GM23338 (cell line): Measurements from ENCODE around the gene HTT-AS. TPM values are rescaled to one million over a fixed set of nuclear protein-coding genes. Genes with fewer than 3 reads are reported as not detected.

Experiments used
- ATAC-seq: fragments of 200-7000 bp; cut with Tn5 transposase; 3 replicates; pipeline ENCODE4 v1.9.1; 2020
- DNase-seq: peaks from one replicate; pipeline ENCODE4 v3.0.0-alpha.2; 2015; ENCODE audit warnings: low spot score
- H2AFZ ChIP-seq: fragments of 200-600 bp; sonication (generic); 2 replicates; pipeline ENCODE4 v1.8.0; 2016; ENCODE audit warnings: antibody characterized with exemption, mild to moderate bottlenecking, moderate library complexity
- H3F3A ChIP-seq: fragments of 200-600 bp; sonication (generic); replicated peaks from 2 replicates; pipeline ENCODE4 v1.8.0; 2017; ENCODE audit warnings: antibody characterized with exemption, mixed run types, low read depth
- H3K27ac ChIP-seq: fragments of 200-600 bp; sonication (generic); 2 replicates; pipeline ENCODE4 v1.6.1; 2016; ENCODE audit warnings: low read depth
- H3K27me3 ChIP-seq: fragments of 200-600 bp; sonication (generic); 2 replicates; pipeline ENCODE4 v1.8.0; 2016; ENCODE audit warnings: mild to moderate bottlenecking, mixed run types, moderate library complexity; ENCODE audit not compliant: insufficient read depth
- H3K36me3 ChIP-seq: fragments of 200-600 bp; sonication (generic); 2 replicates; pipeline ENCODE4 v1.8.0; 2016; ENCODE audit warnings: mild to moderate bottlenecking; ENCODE audit not compliant: insufficient read depth
- H3K4me1 ChIP-seq: fragments of 200-600 bp; sonication (generic); 2 replicates; pipeline ENCODE4 v1.8.0; 2016; ENCODE audit warnings: mild to moderate bottlenecking, moderate library complexity; ENCODE audit not compliant: insufficient read depth
- H3K4me2 ChIP-seq: fragments of 200-600 bp; sonication (generic); 2 replicates; pipeline ENCODE4 v1.7.1; 2017; ENCODE audit warnings: mixed run types
- H3K4me3 ChIP-seq: fragments of 200-600 bp; sonication (generic); 2 replicates; pipeline ENCODE4 v1.6.1; 2016; ENCODE audit warnings: mixed run types
- H3K79me2 ChIP-seq: fragments of 200-600 bp; sonication (generic); replicated peaks from 2 replicates; pipeline ENCODE4 v1.8.0; 2017; ENCODE audit warnings: mild to moderate bottlenecking; ENCODE audit not compliant: insufficient read depth
- H3K9me2 ChIP-seq: fragments of 200-600 bp; sonication (generic); 2 replicates; pipeline ENCODE4 v1.8.0; 2017; ENCODE audit not compliant: insufficient read depth
- H4K20me1 ChIP-seq: fragments of 200-600 bp; sonication (generic); replicated peaks from 2 replicates; pipeline ENCODE4 v1.8.0; 2017; ENCODE audit warnings: mild to moderate bottlenecking; ENCODE audit not compliant: insufficient read depth
- H3K27ac Mint-ChIP-seq: 2 replicates; pipeline ENCODE4 v1.8.0; 2020; ENCODE audit warnings: inconsistent platforms, mild to moderate bottlenecking, moderate library complexity, mixed read lengths
- H3K27me3 Mint-ChIP-seq: 3 replicates; pipeline ENCODE4 v1.8.0; 2022; ENCODE audit warnings: low read depth, mild to moderate bottlenecking, moderate library complexity, mixed read lengths, inconsistent platforms; ENCODE audit not compliant: insufficient read depth, poor library complexity
- H3K36me3 Mint-ChIP-seq: 3 replicates; pipeline ENCODE4 v1.8.0; 2021; ENCODE audit warnings: low read depth, mild to moderate bottlenecking, inconsistent platforms, moderate library complexity, mixed read lengths
- H3K4me1 Mint-ChIP-seq: 3 replicates; pipeline ENCODE4 v1.8.0; 2020; ENCODE audit warnings: mild to moderate bottlenecking, inconsistent platforms, mixed read lengths
- H3K4me3 Mint-ChIP-seq: 3 replicates; pipeline ENCODE4 v1.8.0; 2021; ENCODE audit warnings: moderate library complexity, mild to moderate bottlenecking, inconsistent platforms, mixed read lengths
- H3K9me3 Mint-ChIP-seq: 3 replicates; pipeline ENCODE4 v1.8.0; 2020; ENCODE audit warnings: moderate library complexity, mild to moderate bottlenecking, inconsistent platforms, mixed read lengths
- CREB1 ChIP-seq: fragments of 250-450 bp; sonication (Bioruptor Pico); IDR thresholded peaks from 2 replicates; pipeline ENCODE4 v1.5.0; 2020; ENCODE audit warnings: low read depth, mild to moderate bottlenecking, moderate library complexity
- EZH2 ChIP-seq: fragments of 200-600 bp; sonication (generic); IDR thresholded peaks from one replicate; pipeline ENCODE4 v1.8.0; 2017; ENCODE audit warnings: antibody characterized with exemption, mild to moderate bottlenecking, low read depth; ENCODE audit not compliant: unreplicated experiment
- JUNB ChIP-seq: IDR thresholded peaks from one replicate; pipeline ENCODE4 v1.6.1; 2016; ENCODE audit warnings: antibody characterized with exemption; ENCODE audit not compliant: unreplicated experiment
- POLR2AphosphoS5 ChIP-seq: IDR thresholded peaks from 2 replicates; pipeline ENCODE4 v1.6.1; 2016; ENCODE audit warnings: antibody characterized with exemption, low read depth
- STAT1 ChIP-seq: IDR thresholded peaks from one replicate; pipeline ENCODE4 v1.6.1; 2016; ENCODE audit warnings: antibody characterized with exemption; ENCODE audit not compliant: unreplicated experiment
- ZNF114 ChIP-seq: fragments of 250-450 bp; sonication (Bioruptor Pico); IDR thresholded peaks from 2 replicates; pipeline ENCODE4 v1.5.0; 2020; ENCODE audit warnings: mild to moderate bottlenecking, moderate library complexity
- ZNF331 ChIP-seq: fragments of 250-450 bp; sonication (Bioruptor Pico); IDR thresholded peaks from 2 replicates; pipeline ENCODE4 v1.5.0; 2020; ENCODE audit warnings: low read depth, mild to moderate bottlenecking, moderate library complexity
- ZNF462 ChIP-seq: fragments of 250-450 bp; sonication (Bioruptor Pico); IDR thresholded peaks from 2 replicates; pipeline ENCODE4 v1.5.0; 2020; ENCODE audit warnings: mild to moderate bottlenecking, moderate library complexity
- polyA plus RNA-seq: library from polyadenylated mRNA; unstranded; fragments of >200 nt; fragmentation: Nextera tagmentation; extraction: Ambion mirVana; gene quantifications from 2 replicates; pipeline ENCODE4 v1.2.1, GENCODE V29; 2016
- total RNA-seq: library from RNA; depleted of rRNA; stranded (reverse); fragments of >200 nt; shearing (Covaris generic); gene quantifications from 2 replicates; pipeline ENCODE4 v1.2.3, GENCODE V29; 2014
- TF ChIP-seq, protein P1 (sequence below): IDR thresholded peaks from 2 replicates; pipeline ENCODE4 v1.6.1; 2016; ENCODE audit warnings: antibody characterized with exemption
- TF ChIP-seq, protein P2 (sequence below): IDR thresholded peaks from one replicate; pipeline ENCODE4 v1.6.1; 2018; ENCODE audit warnings: antibody characterized with exemption; ENCODE audit not compliant: unreplicated experiment

Gene HTT-AS
- total and polyA plus RNA-seq, 2 experiments from 2014 or later: not detected

- no peak for ATAC-seq
- H3K36me3 ChIP-seq: peaks cover 3% of the 10 kb centered on the region; the same call in 1 of the 2 replicates
- peaks cover 62% of the 10 kb centered on the region for H3K36me3 Mint-ChIP-seq
- no peak overlapping the region for H3K27ac ChIP-seq
- DNase-seq: no peak
- H3K4me2 ChIP-seq: no peak overlapping the region
- no peaks in the 10 kb centered on the region for H3K27me3 ChIP-seq
- H3K4me1 ChIP-seq: no peaks in the 10 kb centered on the region
- H3K4me1 Mint-ChIP-seq: no peaks in the 10 kb centered on the region
- H3K4me3 Mint-ChIP-seq: no peak overlapping the region
- no peak for TF ChIP-seq CREB1
- TF ChIP-seq, protein P1, sequence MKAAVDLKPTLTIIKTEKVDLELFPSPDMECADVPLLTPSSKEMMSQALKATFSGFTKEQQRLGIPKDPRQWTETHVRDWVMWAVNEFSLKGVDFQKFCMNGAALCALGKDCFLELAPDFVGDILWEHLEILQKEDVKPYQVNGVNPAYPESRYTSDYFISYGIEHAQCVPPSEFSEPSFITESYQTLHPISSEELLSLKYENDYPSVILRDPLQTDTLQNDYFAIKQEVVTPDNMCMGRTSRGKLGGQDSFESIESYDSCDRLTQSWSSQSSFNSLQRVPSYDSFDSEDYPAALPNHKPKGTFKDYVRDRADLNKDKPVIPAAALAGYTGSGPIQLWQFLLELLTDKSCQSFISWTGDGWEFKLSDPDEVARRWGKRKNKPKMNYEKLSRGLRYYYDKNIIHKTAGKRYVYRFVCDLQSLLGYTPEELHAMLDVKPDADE: no peak
- no peak for TF ChIP-seq ZNF114 (CRISPR knock-in tag)
- TF ChIP-seq JUNB: no peak
- no peak overlapping the region for H3K27ac Mint-ChIP-seq
- no peaks in the 10 kb centered on the region for H3K9me2 ChIP-seq
- H3F3A ChIP-seq: no peaks in the 10 kb centered on the region
- H3K27me3 Mint-ChIP-seq: peaks cover 8% of the 10 kb centered on the region
- peaks cover 52% of the 10 kb centered on the region for H3K79me2 ChIP-seq
- H4K20me1 ChIP-seq: peaks cover 9% of the 10 kb centered on the region; the same call in 1 of the 2 replicates
- H3K4me3 ChIP-seq: no peak overlapping the region
- H2AFZ ChIP-seq: no peak overlapping the region
- peaks cover 15% of the 10 kb centered on the region; the same call in 2 of the 3 replicates for H3K9me3 Mint-ChIP-seq
These were observed 24.0 kb upstream of the HTT-AS start for GRCh38 chr4:3098346-3098745.

DNA sequence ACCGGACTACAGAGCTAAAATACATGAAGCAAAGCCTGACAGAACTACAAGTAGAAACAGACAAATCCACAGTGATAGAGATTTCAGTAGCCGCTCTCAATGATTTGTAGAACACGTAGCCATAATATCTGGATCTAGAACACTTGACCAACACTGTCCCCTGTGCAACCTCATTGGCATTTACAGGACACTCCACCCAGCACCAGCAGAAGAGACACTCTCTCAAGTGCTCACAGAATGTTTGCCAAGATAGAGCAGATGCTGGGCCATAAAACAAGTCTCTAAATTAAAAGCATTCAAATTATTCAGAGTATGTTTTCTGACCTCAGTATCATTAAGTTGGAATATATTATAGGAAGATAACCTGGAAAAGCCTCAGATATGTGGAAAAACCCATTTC, 21.9 kb upstream of the HTT-AS start:
- Mint-ChIP-seq H3K9me3 (peaks cover 16% of the 10 kb centered on the region; the same call in 2 of the 3 replicates), H3K27ac (no peak overlapping the region), H3K4me3 (no peak overlapping the region), H3K36me3 (peaks cover 64% of the 10 kb centered on the region), H3K4me1 (no peaks in the 10 kb centered on the region), H3K27me3 (peaks cover 4% of the 10 kb centered on the region)
- H3K27me3 ChIP-seq: no peaks in the 10 kb centered on the region
- ATAC-seq (no peak), DNase-seq (no peak)
- no peaks in the 10 kb centered on the region for H3K4me1 ChIP-seq
- no peak overlapping the region for H3K27ac ChIP-seq
- H3K36me3 ChIP-seq: peaks cover 6% of the 10 kb centered on the region; the same call in 1 of the 2 replicates
- no peaks in the 10 kb centered on the region for H3F3A ChIP-seq
- H3K4me2 ChIP-seq: no peak overlapping the region
- 0 out of 2 replicates have a peak, but pooled peaks cover 10% of the 10 kb centered on the region for H4K20me1 ChIP-seq
- H3K9me2 ChIP-seq: no peaks in the 10 kb centered on the region
- peaks cover 45% of the 10 kb centered on the region for H3K79me2 ChIP-seq
- H3K4me3 ChIP-seq: no peak overlapping the region
- H2AFZ ChIP-seq: no peak overlapping the region
- TF ChIP-seq JUNB (no peak), STAT1 (no peak), ZNF462 (CRISPR knock-in tag) (no peak), ZNF114 (CRISPR knock-in tag) (no peak), EZH2 (no peak), ZNF331 (CRISPR knock-in tag) (no peak), POLR2AphosphoS5 (no peak)
- TF ChIP-seq, protein P2, sequence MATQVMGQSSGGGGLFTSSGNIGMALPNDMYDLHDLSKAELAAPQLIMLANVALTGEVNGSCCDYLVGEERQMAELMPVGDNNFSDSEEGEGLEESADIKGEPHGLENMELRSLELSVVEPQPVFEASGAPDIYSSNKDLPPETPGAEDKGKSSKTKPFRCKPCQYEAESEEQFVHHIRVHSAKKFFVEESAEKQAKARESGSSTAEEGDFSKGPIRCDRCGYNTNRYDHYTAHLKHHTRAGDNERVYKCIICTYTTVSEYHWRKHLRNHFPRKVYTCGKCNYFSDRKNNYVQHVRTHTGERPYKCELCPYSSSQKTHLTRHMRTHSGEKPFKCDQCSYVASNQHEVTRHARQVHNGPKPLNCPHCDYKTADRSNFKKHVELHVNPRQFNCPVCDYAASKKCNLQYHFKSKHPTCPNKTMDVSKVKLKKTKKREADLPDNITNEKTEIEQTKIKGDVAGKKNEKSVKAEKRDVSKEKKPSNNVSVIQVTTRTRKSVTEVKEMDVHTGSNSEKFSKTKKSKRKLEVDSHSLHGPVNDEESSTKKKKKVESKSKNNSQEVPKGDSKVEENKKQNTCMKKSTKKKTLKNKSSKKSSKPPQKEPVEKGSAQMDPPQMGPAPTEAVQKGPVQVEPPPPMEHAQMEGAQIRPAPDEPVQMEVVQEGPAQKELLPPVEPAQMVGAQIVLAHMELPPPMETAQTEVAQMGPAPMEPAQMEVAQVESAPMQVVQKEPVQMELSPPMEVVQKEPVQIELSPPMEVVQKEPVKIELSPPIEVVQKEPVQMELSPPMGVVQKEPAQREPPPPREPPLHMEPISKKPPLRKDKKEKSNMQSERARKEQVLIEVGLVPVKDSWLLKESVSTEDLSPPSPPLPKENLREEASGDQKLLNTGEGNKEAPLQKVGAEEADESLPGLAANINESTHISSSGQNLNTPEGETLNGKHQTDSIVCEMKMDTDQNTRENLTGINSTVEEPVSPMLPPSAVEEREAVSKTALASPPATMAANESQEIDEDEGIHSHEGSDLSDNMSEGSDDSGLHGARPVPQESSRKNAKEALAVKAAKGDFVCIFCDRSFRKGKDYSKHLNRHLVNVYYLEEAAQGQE: no peak
- TF ChIP-seq, protein P1: no peak
